K562 treated with DMSO at 1 percent for 4 hours (cell line): ENCODE measurements around the gene MT1M. TPM values are rescaled to one million over a fixed set of nuclear protein-coding genes. Genes with fewer than 3 reads are reported as not detected.

Experiments
- total RNA-seq: library from RNA; unstranded; fragments of 300-600 nt; gene quantifications from 2 replicates; pipeline ENCODE4 v1.2.3, GENCODE V29; 2022; ENCODE audit not compliant: insufficient read depth

Gene MT1M
- total RNA-seq, result not detected in 2 replicates

DNA sequence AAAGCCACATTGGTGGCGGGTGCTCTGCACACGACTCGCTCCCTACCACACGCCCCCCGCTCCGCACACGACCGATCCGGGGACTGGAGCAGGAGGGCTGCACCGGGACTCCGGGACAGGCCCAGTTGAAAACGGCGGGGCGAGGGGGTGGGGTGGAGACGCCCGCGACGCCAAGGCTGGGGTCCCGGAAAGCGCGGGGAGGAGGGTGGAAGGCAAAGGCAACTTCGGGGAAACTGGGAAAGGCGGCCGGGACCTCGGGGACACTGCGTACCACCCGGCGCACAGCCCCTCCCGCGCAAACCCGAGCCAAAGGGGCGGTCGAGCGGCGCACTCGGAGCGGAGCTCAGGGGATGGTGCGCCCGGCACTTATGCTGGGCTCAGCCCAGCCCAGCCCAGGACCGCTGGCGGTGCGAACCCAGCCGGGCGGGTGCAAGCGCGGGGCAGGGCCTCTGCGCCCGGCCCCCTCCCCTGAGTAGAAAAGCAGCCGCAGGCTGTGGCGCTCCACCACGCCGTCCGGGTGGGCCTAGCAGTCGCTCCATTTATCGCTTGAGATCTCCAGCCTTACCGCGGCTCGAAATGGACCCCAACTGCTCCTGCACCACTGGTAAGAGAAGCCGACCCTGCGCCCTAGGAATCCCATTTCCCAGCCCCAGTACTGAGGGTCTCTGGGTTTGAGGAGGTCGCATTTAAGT, at the start of gene MT1M:
Gene MT1M, plus strand, starts transcription at position 504 of the 692 bp plus-strand sequence. Its CDS starts 73 bp downstream, at position 577.

DNA sequence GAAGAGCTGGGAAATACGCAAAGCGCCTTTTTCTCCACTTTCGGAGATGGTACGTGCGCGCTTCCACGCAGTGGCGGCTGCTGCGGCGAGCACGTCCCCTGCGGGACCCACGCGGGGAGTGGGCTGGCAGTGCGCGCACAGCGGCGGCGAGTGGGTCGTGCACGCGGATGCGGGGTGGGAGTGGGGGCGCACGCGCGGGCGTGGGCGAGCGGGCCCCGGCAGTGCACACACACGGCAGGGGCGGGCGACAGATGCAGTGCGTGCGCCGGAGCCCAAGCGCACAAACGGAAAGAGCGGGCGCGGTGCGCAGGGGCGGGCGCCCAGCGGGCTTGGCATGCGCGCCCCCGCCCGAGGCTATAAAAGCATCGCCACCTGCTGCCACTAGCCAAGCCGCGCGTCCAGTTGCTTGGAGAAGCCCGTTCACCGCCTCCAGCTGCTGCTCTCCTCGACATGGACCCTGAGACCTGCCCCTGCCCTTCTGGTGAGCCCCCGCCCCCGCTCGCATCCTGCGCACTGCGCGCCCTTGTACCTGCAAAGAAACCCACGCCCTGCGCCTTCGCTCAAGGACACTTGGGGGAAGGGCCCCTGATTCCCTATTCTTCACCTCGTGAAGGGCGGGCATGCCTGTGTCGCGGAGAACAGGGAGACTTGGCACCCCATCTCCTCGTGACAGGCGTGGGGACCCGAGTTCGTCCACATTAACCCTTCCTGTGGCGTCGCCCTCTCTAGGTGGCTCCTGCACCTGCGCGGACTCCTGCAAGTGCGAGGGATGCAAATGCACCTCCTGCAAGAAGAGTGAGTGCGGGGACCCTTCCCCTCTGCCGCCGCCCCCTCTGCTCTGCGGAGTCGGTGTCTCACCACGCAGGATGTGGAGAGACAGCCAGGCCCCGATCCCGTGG, 43.1 kb upstream of the MT1M start, which contains the start of gene MT3:
Gene MT3, plus strand, starts transcription at position 388 of the 899 bp plus-strand sequence. Its CDS starts 63 bp downstream, at position 451.

DNA sequence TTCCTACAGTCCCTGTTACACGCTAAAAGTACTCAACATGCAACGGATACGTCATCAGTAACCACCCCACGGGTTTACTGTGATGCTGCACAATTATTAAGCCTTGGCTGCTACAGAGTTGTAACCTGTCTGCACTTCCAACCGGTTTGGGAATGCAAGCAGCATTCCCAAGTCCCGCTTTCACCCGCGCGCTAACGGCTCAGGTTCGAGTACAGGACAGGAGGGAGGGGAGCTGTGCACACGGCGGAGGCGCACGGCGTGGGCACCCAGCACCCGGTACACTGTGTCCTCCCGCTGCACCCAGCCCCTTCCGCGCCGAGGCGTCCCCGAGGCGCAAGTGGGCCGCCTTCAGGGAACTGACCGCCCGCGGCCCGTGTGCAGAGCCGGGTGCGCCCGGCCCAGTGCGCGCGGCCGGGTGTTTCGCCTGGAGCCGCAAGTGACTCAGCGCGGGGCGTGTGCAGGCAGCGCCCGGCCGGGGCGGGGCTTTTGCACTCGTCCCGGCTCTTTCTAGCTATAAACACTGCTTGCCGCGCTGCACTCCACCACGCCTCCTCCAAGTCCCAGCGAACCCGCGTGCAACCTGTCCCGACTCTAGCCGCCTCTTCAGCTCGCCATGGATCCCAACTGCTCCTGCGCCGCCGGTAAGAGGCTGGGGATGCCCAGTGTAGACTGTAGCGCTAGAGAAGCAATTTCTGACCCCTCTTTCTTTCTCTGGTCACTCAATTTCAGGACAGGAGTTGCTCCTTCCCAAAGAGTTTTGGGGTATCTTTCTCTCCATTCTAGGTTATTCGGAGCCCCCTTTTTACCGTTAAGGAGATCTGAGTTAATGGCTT, 24.2 kb upstream of the MT1M start, which contains the start of gene MT2A:
Gene MT2A, plus strand, starts transcription at position 542 of the 833 bp plus-strand sequence. Its CDS starts 72 bp downstream, at position 614.

GRCh38 chr16:56625140-56625942, 7.1 kb upstream of the MT1M start, which contains the start of gene MT1E:
Gene MT1E, plus strand, starts transcription at chr16:56625781. Its CDS starts 71 bp downstream, at chr16:56625852.

DNA sequence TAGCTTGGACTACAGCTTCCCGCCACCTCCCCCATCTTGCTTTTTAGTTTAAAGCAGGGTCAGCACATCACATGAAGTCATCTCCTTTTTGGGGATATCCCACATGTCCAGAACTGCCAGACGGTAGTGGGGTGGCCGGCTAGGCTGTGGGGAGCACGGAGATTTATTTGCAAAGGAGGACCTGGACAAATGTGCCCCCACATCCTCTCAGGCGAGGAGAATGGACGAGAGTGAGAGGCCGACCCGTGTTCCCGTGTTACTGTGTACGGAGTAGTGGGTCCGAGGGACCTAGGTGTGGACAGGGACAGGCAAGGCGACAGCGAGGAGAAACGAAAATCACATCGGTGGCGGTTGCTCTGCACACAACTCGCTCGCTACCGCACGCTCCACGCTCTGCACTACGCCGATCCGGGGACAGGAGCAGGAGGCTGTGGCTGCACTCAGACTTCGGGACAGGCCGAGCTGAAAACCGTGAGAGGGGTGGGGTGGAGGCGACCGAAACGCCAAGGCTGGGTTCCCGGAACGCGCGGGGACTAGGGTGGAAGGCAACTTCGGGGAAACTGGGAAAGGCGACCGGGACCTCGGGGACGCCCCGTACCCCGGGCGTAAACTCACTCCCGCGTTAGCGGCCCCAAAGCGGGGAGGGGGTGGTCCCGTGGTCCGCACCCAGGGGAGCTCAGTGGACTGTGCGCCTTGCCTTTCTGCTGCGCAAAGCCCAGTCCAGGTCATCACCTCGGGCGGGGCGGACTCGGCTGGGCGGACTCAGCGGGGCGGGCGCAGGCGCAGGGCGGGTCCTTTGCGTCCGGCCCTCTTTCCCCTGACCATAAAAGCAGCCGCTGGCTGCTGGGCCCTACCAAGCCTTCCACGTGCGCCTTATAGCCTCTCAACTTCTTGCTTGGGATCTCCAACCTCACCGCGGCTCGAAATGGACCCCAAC, 5.6 kb downstream of the MT1M start, which contains the start of gene MT1A:
Gene MT1A, plus strand, starts transcription at position 853 of the 937 bp plus-strand sequence. Its CDS starts 73 bp downstream, at position 926.

GRCh38 chr16:56651586-56651985, 19.1 kb downstream of the MT1M start, which contains the start of gene MT1B:
Gene MT1B, plus strand, starts transcription at chr16:56651886. Its CDS starts 68 bp downstream, at chr16:56651954.

GRCh38 chr16:56657555-56658326, 25.3 kb downstream of the MT1M start, which contains the start of gene MT1F:
Gene MT1F, plus strand, starts transcription at chr16:56657959. Its CDS starts 100 bp downstream, at chr16:56658059.

GRCh38 chr16:56667581-56668571, 35.4 kb downstream of the MT1M start, which contains the start of gene MT1G:
Gene MT1G, minus strand, starts transcription at chr16:56668065. Its CDS starts 72 bp downstream, at chr16:56667993.

DNA sequence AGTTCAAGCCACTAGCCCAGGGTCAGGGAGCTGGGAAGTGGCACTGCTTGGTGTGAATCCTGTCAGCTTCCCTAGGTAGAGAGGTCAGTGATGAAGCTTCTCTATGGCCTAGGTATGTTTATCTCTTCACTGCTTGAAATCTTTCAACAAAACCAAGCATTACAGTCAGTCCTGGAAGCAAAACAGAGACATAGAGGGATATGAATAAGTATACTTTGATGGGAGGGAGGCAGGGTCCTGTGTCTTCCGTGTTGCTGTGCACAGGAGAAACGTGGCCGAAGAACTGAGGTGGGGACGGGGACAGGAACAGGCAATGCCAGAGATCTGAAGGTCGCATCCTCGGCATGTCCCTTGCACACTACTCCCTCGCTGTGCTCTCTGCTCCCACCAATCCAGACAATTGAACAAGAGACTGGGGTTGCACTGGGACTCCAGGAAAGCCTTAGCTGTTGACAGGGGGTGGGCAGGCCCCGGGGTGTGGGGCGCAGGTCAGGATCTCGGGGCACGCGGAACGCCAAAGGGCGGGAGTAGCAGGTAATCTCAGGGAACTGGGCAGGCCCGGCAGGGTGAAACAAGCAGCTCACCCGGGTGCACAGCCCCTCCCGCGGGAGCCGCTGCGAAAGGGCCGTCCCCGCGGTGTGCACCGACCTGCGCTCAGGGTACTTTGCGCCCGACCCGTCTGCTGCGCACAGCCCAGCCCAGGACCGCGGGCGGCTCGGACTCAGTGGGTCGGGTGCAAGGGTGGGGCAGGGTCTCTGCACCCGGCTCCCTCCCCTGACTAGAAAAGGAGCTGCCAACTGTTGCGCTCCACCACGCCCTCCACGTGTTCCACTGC, 36.8 kb downstream of the MT1M start, which contains the start of gene MT1H:
Gene MT1H, plus strand, starts transcription at position 810 of the 835 bp plus-strand sequence. CDS start 71 bp downstream, outside the sequence.

DNA sequence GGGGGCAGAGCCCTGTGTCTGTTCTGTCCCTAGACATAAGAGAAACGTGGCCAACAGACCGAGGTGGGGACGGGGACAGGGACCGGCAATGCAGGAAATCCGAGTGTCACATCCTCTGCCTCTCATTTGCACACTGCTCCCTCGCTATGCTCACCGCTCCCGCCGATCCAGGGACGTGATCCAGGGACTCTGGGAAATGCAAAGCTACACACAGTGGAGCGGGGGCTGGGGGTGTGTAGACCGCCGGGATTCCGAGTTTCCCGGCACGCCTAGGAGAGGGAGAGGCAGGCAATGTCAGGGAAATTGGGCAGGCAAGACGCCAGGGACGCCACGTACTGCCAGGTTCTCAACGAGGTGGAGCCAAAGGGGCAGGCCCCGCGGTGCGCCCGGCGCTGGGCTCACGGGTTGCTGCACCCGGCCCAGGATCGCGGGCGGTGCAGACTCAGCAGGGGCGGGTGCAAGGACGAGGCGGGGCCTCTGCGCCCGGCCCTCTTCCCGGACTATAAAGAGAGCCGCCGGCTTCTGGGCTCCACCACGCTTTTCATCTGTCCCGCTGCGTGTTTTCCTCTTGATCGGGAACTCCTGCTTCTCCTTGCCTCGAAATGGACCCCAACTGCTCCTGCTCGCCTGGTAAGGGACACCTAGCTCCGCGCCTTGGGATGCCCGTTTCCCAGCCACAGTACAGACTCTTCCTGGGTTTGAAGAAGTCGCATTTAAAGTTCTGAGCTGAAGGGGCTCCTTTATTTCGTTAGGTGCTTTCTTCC, 49.7 kb downstream of the MT1M start, which contains the start of gene MT1X:
Gene MT1X, plus strand, starts transcription at position 532 of the 764 bp plus-strand sequence. Its CDS starts 71 bp downstream, at position 603.

Other genes starting within 250 kb of the MT1M start
- gene AMFR, start 207.1 kb upstream of the MT1M start, total RNA-seq, result 106 and 107 TPM in 2 replicates
- gene NUDT21, start 181.3 kb upstream of the MT1M start, total RNA-seq, result 39.5 and 63.7 TPM in 2 replicates
- 23.1 and 26.9 TPM in 2 replicates for gene OGFOD1, start 181.1 kb upstream of the MT1M start, total RNA-seq
- gene BBS2, start 112.6 kb upstream of the MT1M start, total RNA-seq, result 12.4 and 21.7 TPM in 2 replicates
- not detected in 2 replicates for gene MT4, start 67.6 kb upstream of the MT1M start, total RNA-seq
- not detected in 2 replicates for gene MT3, start 43.1 kb upstream of the MT1M start, total RNA-seq
- 10.0 and 23.8 TPM in 2 replicates for gene MT2A, start 24.1 kb upstream of the MT1M start, total RNA-seq
- gene MT1E, start 6.9 kb upstream of the MT1M start, total RNA-seq, result not detected in 2 replicates
- not detected in 2 replicates for gene MT1A, start 6.0 kb downstream of the MT1M start, total RNA-seq
- gene MT1B, start 19.2 kb downstream of the MT1M start, total RNA-seq, result not detected in 2 replicates
- not detected in 2 replicates for gene MT1F, start 25.3 kb downstream of the MT1M start, total RNA-seq
- not detected in 2 replicates for gene MT1G, start 35.4 kb downstream of the MT1M start, total RNA-seq
- not detected in 2 replicates for gene MT1H, start 37.2 kb downstream of the MT1M start, total RNA-seq
- 12.9 TPM in 1 of 2 replicates, not detected in the other for gene MT1X, start 49.8 kb downstream of the MT1M start, total RNA-seq
- gene NUP93, start 97.5 kb downstream of the MT1M start, total RNA-seq, result 55.8 and 61.2 TPM in 2 replicates
- gene SLC12A3, start 232.5 kb downstream of the MT1M start, total RNA-seq, result not detected in 2 replicates